ENCODE data around the gene ADAMTS12. TPM values are rescaled to one million over a fixed set of nuclear protein-coding genes. Genes with fewer than 3 reads are reported as not detected.
"Not testable (repeated sequence)": the region's sequence is repeated elsewhere in the genome, so short reads cannot be mapped to it uniquely, and the experiment has no call there.

Gene ADAMTS12
- total RNA-seq, 1 experiment from 2014 or later = 14.4 TPM

DNA sequence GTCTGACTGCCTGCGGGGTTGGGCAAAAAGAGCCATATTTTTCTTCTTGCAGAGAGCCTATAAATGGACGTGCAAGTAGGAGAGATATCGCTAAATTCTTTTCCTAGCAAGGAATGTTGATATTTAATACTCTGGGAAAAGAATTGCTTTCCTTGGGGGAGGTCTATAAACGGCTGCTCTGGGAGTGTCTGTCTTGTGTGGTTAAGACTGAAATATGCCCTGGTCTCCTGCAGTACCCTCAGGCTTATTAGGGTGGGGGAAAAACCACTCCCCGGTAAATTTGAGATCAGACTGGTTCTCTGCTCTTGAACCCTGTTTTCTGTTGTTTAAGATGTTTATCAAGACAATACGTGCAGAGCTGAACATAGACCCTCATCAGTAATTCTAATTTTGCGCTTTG lies 14.5 kb upstream of the ADAMTS12 start:
- not testable (repeated sequence) for DNase-seq (ENCODE audit: low spot score)

DNA sequence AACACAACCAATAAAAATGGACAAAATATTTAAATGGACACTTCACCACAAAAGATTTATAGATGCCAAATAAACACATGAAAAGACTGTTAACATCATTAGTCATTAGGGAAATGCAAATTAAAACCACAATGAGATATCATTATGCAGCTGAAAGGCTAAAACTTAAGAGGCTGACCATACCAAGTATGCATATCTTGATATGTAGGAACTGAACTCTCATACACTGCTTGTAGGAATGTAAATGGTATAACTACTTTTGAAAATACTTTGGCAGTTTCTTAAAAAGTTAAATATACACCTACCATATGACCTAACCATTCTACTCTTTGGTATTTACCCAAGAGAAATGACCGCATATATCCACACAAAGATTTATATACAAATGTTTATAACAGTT lies 13.6 kb upstream of the ADAMTS12 start:
- DNase-seq (ENCODE audit: low spot score) = no peak

DNA sequence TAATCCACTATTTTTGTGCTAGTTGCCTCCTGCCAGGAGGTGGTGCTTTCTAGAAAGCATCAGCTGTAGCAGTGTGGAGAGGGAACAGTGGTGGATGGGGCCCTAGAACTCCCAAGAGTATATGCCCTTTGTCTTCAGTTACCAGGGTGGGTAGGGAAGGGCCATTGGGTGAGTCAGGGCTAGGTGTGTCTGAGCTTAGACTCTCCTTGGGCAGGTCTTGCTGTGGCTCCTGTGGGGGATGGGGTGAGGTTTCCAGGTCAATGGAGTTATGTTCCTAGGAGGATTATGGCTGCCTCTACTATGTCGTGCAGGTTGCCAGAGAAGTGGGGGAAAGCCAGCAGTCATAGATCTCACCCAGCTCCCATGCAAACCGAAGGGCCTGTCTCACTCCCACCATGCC lies 11.3 kb upstream of the ADAMTS12 start:
- DNase-seq (ENCODE audit: low spot score) = no peak

DNA sequence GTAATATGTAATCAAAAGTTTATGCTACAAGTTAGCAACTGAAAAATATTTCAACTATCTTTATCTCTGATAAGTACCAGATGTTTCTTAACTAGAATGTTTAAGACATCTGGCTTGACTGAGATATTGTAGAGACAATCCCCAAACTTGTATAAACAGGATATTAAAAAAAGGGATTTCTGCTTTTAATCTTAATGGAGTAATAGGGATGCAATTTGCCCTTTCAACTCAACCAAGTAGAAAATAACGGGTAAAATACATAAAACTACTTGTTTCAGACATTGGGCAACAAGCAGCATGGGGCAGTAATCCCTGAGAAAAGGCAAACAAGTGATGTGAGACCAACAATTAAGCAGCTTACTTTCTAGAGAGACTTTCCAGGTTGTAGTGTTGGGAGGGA lies 9.4 kb upstream of the ADAMTS12 start:
- DNase-seq (ENCODE audit: low spot score) = no peak

DNA sequence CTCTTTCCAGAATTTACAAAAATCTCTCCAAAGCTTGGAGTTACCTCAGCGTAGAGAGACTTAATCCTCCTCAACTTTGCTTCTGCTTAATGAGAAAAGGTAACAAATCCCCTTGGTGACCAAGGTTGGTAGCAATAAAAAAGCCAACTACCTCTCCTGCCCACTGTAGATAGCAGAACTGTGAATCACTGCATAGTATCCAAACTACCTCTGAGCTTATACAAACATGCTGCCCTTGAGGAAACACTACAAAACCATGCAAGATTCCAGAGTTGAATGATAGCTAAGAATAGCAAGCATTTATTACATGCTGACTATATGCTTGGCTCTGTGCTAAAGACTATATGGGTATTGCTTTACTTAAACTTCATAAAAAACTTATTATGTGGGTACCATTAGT lies 2.8 kb upstream of the ADAMTS12 start:
- peak; percentile 54 for DNase-seq (ENCODE audit: low spot score)

DNA sequence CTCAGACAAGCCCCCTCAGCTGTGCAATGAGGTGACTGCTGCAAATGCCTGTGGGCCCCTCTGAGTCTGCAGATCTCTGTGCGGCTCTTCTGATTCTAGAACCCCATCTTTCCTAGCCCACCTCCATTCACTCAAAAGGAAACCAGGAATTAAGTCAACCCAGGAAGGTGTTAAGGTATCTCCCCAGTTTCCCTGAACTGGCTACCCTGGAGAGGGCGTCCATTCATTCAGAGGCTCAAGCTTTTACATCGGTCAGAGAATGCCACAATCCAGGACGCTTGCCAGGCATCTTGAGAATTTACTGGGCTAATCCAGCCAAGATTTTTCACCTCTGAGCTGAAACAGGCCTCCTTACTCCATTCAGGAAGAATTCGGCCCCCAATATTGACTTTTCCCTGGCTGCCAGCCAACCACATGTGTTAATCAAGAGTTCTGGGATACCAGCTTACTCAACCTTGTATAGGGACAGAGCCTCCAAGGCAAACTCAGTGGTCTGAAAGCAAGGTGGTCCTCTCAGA lies 889 bp upstream of the ADAMTS12 start:
- peak; percentile 78 for DNase-seq (ENCODE audit: low spot score)

DNA sequence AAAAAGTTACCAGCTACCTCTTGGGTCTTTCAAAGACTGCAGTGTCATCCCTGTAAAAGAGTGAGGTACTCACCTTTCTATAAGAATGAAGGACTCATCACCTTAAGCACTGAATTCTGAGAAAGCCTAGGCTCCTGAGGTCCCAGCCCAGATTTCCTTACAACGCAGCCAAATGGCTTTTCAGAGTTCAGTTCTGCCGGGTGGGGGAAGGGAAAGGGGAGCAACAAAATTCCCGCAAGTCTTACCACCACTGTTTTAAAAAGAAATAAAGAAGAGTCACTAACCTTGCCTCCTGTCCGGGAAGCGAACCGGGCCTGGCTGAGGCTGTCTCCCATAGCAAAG lies 373 bp downstream of the ADAMTS12 start:
- no peak for DNase-seq (ENCODE audit: low spot score)

DNA sequence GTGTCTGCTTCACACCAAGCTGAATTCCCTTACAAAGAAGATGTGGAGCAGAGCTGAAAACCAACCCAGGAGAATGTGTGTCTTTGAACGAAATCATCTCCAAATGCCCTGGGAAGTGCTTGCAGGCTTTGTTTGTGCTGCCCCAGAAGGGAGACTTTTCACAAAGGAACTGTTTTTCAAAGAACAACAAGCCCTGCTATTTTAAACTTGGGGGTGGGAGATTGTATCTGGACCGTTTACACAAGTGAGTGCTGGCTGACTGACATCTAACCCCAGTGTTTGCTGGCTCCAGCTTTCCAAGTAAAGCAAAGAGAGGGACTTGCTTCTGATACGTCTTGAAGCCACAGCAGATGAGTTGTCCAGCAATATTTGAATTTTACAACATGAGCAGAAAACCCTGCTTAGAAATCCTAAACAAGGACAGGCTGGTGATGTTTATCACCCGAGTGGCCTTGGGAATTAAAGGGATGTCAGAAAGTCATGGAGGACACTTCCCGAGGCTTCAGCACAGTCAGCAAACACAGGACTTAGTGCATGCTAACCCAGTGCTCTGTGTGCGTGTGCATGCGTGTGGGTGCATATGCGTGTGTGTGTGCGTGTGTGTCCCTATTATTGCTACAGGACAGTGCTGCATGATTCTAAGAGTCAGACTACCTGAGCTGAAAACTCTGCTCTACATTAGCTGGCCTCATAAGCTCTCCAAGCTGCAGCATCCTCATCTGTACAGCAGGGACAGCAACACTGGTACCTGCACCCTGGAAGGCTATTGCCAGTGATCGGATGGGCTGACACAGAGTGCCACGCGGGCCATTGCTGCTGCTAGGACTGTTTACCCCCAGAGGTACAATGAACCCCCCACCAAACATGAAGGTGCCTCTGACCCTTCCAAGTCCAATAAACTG lies 1.4 kb downstream of the ADAMTS12 start:
- DNase-seq (ENCODE audit: low spot score) = peak; percentile 30

DNA sequence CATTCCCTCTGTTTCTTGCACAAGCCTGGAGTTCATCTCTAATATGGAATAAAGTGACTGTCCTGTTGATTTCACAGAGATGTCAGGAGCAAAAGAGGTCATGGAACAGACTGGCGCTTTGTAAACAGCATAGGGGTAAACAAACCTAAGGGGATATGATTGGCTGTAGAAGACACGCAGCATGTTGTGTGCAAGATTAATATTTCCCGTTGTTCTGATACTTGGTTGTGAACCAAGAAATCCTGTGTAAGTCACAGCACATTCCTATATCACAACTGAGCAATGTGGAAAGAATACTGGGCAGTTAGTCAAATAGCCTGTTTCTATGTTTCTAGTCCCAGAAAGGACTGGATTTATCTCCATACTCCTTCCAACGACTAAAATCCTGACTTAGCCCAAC lies 3.2 kb downstream of the ADAMTS12 start:
- DNase-seq (ENCODE audit: low spot score) = no peak

DNA sequence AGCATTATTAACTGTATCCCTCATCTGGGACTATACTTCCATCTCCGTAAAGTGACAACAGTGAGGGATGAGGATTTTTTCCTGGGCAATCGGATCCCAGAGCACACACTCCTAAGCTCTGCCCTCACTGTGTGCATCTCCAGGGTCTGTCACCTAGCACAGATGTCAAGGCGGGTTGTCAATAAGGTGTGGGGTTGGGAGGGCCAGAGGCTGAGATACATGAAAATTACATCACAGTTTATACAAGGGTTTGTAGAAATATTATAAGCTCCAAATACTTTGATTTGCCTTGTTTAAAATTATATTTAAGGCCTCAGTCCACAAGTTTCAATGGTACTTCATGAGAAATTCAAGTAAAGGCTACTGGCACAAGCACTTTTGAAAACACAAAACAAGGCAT lies 4.5 kb downstream of the ADAMTS12 start:
- DNase-seq (ENCODE audit: low spot score) = no peak

DNA sequence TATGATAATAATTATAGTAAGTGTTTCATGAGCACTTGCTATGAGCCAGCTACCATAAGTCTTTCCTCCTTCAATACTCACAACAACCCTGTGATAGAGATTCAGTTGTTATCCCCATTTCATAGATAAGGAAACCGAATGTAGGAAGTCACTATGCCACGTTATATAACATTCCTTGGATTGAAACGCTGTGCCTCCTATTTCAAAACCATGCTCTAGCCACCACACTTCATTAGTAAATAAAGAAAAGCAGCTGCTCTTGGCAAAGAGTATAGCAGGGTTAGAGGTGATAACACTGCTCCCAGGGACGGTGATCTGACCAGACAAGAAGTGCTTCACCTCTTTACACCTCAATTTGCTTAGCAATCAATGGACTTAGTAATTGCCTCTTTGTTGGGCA lies 5.5 kb downstream of the ADAMTS12 start:
- DNase-seq (ENCODE audit: low spot score) = no peak

DNA sequence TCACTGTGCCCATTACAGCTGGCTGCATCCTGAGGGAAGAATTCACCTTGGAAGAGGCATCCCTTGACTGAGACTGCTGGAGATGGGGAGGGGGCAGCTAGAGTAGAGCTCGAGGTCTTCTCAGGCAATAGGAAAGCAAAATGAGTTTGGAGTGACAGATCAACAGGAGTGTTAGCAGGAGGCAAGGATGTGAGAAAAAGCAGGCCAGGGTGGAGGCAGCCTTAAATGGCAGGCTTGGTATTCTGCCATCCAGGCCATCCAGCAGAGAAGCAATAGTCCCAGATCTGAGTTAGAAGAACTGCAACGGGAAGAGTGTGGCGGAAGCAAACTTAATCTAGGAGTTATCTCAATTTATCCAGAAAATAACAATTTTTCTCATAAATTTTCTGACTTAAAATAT lies 6.1 kb downstream of the ADAMTS12 start:
- no peak for DNase-seq (ENCODE audit: low spot score)

DNA sequence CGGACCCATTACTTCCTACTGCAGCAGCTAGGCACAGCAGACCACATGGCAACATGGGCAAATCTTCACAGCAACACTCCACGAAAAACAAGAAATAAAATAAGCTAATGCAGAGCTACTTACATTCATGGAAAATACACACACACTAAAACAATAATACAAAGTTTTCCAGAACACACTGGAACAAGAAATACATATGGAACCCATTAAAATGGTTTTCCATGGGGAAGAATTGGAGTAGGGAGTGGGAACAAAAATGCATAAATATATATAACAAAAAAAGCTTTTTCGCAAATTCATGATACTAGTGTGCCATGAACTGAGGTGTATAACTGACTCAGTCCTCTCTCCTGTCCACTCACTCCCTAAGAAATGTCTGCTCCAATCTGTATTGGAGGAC lies 8.3 kb downstream of the ADAMTS12 start:
- DNase-seq (ENCODE audit: low spot score) = no peak

DNA sequence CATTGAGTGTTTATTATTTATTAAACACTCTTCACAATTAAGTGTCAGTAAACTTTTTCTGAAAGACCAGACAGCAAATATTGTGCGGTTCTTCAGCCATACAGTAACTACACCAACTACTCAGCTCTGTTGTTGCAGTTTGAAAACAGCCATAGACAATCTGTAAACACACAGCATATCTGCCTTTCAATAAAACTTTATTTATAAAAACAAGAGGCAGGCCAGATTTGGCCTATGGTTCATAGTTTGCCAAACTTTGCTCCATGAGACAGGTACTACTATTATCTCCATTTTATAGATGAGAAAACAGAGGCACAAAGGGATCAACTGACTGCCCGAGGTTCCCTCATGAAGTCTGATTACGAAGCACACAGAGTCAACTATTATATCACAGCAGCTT lies 11.5 kb downstream of the ADAMTS12 start:
- DNase-seq (ENCODE audit: low spot score) = no peak

DNA sequence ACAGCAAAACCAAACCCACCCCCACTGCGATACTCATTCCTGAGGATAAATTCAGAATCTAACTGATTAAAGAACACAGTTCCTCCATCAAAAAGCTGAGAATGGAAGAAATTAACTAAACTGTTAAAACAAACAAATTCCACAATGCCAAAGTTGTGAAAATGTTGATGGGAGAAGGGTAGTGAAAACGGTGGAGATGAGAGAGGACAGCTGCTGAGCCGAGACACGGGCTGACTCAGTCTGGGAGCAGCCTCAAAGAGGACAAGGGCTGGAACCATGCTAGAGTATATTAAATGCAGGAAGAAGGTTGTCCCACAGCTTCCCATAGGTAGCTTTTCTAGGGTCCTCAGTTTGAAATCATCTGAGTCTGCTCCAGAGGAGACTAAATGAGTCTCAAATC lies 14.3 kb downstream of the ADAMTS12 start:
- DNase-seq (ENCODE audit: low spot score) = no peak

DNA sequence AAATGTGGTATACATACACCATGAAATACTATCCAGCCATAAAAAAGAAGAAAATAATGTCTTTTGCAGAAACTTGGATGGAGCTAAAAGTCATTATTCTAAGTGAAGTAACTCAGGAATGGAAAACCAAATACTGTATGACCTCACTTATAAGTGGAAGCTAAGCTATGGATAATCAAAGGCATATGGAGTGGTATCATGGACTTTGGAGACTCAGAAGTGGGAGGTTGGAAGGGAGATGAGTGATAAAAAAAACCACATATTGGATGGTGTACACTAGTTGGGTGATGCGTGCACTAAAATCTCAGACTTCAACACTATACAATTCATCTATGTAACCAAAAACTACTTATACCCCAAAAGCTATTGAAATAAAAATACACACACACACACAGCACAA lies 24.5 kb downstream of the ADAMTS12 start:
- no peak for DNase-seq (ENCODE audit: low spot score)

DNA sequence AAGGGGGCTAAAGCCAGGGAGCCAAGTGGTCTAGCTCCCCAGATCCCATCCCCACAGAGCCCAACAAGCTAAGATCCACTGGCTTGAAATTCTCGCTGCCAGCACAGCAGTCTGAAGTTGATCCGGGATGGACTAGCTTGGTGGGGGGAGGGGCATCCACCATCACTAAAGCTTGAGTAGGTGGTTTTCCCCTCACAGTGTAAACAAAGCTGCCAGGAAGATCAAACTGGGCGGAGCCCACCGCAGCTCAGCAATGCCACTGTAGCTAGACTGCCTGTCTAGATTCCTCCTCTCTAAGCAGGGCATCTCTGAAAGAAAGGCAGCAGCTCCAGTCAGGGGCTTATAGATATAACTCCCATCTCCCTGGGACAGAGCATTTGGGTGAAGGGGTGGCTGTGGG lies 32.6 kb downstream of the ADAMTS12 start:
- peak; percentile 89 for DNase-seq (ENCODE audit: low spot score)

DNA sequence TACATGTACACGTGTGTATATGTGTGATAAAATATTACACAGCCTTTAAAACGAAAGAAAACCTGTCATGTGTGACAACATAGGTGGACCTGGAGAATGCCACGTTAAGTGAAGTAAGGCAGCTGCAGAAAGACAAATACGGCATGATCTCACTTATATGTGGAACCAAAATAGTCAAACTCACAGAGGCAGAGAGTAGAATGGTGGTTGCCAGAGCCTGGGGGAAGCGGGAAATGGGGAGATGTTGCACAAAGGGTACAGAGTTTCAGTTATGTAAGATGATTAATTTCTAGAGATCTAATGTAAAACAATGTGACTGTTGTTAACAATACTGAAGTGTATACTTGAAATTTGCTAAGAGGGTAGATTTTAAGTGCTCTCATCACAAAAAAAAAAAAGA lies 34.8 kb downstream of the ADAMTS12 start:
- no peak for DNase-seq (ENCODE audit: low spot score)

DNA sequence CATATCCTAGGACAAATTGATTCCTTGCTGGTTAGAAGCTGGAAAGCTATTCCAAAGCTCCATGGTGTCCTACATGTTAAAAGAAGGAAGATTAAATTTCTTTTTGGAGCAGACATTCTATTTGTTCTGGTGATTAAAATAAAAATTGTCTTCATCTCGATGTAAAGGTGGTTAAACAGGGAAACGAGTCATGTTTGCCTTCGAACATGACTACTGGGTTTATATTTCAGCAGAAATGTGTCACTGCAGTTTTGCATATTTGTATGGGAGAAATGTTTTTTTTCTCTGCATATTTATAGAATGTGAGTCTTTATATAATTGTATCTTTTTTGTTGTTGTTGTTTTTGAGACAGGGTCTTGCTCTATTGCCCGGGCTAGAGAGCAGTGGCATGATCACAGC lies 36.4 kb downstream of the ADAMTS12 start:
- DNase-seq (ENCODE audit: low spot score) = no peak

DNA sequence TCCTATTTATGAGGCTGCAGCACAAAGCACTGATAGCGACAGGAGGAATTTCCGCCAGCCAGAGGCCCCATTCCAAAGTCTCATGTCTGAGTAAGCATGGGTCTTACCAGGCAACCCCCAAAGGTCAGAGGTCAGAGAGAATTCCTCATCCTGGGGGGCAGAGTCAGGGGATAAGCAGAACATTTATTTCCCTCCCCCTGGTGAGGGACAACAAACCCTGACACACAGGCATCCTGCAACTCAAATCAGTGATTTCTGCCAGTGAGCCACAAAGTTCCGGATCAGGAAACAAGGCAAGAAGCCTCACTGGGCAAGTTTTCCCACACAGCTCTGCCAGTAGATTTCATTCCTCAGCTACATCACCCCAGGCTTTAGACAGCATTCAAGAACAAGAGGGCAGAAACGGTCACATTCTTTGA lies 37.0 kb downstream of the ADAMTS12 start:
- peak; percentile 55 for DNase-seq (ENCODE audit: low spot score)

DNA sequence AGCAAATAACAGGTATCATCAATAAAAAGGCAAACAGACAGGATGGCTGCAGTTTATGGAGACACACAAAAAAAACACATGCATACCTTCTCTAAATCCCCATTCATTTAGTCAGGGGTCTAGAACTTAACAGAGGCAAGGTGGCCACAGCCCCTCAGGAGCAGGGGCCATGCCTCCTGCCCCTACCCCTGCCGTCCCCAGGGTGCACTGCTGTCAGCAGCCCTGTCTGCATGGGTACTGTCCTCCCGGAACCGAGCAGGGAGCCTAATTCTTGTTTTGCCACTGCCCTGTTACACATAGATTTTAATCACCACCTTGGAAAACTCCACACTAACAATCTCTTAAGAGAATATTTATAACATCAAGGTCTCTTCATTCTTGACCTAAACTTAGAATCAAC lies 39.0 kb downstream of the ADAMTS12 start:
- no peak for DNase-seq (ENCODE audit: low spot score)

DNA sequence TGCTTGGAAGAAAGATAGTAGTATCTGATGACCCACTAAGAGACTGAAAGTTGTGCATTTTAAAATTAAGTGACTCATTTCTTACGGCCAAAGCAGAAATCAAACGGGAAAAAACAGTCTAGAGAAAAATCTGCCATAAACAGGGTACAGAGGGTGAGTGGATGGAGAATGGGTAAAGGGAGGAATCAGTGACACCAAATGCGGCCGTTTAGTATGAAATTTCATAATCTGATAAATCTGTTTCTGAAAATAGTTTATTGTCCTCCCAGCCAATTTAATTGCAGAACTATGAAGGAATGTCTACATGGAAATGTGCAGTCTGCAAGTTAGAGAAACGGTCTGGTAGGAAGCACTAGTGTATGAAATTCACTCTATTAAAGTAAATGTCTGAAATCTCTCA lies 39.5 kb downstream of the ADAMTS12 start:
- no peak for DNase-seq (ENCODE audit: low spot score)

DNA sequence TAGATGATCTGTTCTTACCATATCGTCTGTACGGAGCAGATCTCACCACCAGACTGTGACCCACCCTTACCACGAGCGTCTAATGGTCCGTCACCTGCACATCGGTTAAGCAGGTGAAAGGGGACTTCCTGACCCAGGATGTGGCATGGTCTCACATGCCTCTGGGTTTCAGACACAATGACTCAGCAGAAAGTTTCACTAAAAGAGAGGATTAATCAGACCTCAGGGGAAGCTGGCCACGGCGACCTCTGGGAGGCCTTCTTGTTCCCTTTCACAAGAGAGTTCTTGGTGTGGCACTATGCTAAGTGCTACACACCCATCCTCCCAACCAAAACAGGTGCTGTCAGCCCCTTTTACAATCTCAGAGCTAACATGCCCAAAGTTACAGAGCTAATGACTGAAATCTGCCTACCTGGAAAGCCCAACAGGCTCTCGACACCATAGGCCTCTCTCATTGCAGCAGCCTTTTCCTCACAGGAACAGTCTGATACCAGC lies 41.6 kb downstream of the ADAMTS12 start:
- peak; percentile 90 for DNase-seq (ENCODE audit: low spot score)

DNA sequence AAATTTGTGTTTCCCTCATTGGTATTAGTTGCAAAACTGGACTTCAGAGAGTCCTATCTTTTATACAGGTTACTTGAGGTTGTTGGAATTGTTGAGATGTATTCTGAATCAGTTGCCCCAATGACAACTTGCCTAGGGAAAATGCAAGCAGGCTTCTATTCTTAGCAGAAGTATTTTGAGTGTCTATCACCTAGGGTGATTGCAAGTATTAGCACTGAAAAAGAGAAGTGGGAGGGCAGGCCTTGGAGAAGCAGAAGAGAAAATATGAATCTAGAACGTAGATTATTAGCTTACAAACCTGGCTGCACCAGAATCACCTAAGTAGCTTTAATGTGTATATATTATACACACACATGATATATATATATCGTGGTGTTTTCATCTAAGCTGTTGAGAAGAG lies 43.2 kb downstream of the ADAMTS12 start:
- DNase-seq (ENCODE audit: low spot score) = no peak
